Keratinocyte (primary cell): ENCODE data around the gene EBF4. TPM values are rescaled to one million over a fixed set of nuclear protein-coding genes. Genes with fewer than 3 reads are reported as not detected.

ENCODE experiments used
- DNase-seq: peaks from one replicate; pipeline ENCODE4 v3.0.0-alpha.2; 2011; ENCODE audit warnings: low read depth, missing footprints, low spot score
- FAIRE-seq: peaks from 2 replicates; lab custom pipeline; 2011; peaks lifted over from hg19 to GRCh38; lab: Jason Lieb, UNC
- H2AFZ ChIP-seq: 2 replicates; pipeline ENCODE4 v1.6.0; 2012; ENCODE audit warnings: low read length, control low read depth, inconsistent platforms; ENCODE audit not compliant: control insufficient read depth
- H3K27ac ChIP-seq: 2 replicates; pipeline ENCODE4 v1.5.1; 2011; ENCODE audit warnings: low read length; ENCODE audit not compliant: control insufficient read depth, insufficient read depth
- H3K27me3 ChIP-seq: 3 replicates; pipeline ENCODE4 v1.6.0; 2011; ENCODE audit warnings: low read length; ENCODE audit not compliant: control insufficient read depth, insufficient read depth; ENCODE audit errors: extremely low read depth
- H3K36me3 ChIP-seq, 2 experiments: 2 replicates in 1 of 2; 3 replicates in 1 of 2; pipeline ENCODE4 v1.5.1; 2011; ENCODE audit warnings: low read length in 2 of 2, mild to moderate bottlenecking in 1 of 2; ENCODE audit not compliant: control insufficient read depth in 2 of 2, insufficient read depth in 2 of 2; ENCODE audit errors: extremely low read depth in 1 of 2
- H3K4me1 ChIP-seq: 3 replicates; pipeline ENCODE4 v1.5.1; 2011; ENCODE audit warnings: low read length; ENCODE audit not compliant: control insufficient read depth, insufficient read depth; ENCODE audit errors: extremely low read depth
- H3K4me2 ChIP-seq: 3 replicates; pipeline ENCODE4 v1.6.0; 2011; ENCODE audit warnings: low read depth, low read length; ENCODE audit not compliant: control insufficient read depth, insufficient read depth; ENCODE audit errors: extremely low read depth
- H3K4me3 ChIP-seq, 3 experiments: fragments of 200-600 bp in 1 of 3; sonication (generic) in 1 of 3; 2 replicates in 2 of 3; 3 replicates in 1 of 3; pipeline ENCODE4 v1.5.1; 2011 to 2016; ENCODE audit warnings: low read length in 3 of 3, mild to moderate bottlenecking in 3 of 3, control low read depth in 2 of 3, inconsistent platforms in 1 of 3, low read depth in 1 of 3, mixed read lengths in 1 of 3, mixed run types in 1 of 3, moderate library complexity in 1 of 3; ENCODE audit not compliant: control insufficient read depth in 2 of 3, insufficient read depth in 2 of 3; ENCODE audit errors: extremely low read depth in 1 of 3
- H3K79me2 ChIP-seq: 2 replicates; pipeline ENCODE4 v1.6.0; 2012; ENCODE audit warnings: low read length; ENCODE audit not compliant: control insufficient read depth, insufficient read depth
- H3K9ac ChIP-seq: 3 replicates; pipeline ENCODE4 v1.6.0; 2011; ENCODE audit warnings: low read length; ENCODE audit not compliant: control insufficient read depth, insufficient read depth; ENCODE audit errors: extremely low read depth
- H3K9me1 ChIP-seq: 3 replicates; pipeline ENCODE4 v1.6.0; 2011; ENCODE audit warnings: low read length; ENCODE audit not compliant: control insufficient read depth, insufficient read depth; ENCODE audit errors: extremely low read depth
- H3K9me3 ChIP-seq: 2 replicates; pipeline ENCODE4 v1.5.1; 2012; ENCODE audit warnings: low read depth, low read length; ENCODE audit not compliant: control insufficient read depth
- H4K20me1 ChIP-seq: 3 replicates; pipeline ENCODE4 v1.6.0; 2011; ENCODE audit warnings: low read length; ENCODE audit not compliant: control insufficient read depth, insufficient read depth; ENCODE audit errors: extremely low read depth
- CTCF ChIP-seq, 3 experiments: IDR thresholded peaks in 1 of 3; conservative IDR thresholded peaks in 1 of 3; optimal IDR thresholded peaks in 1 of 3; 2 replicates in 2 of 3; 3 replicates in 1 of 3; pipeline versions ENCODE3 to v1.5.1; 2011; ENCODE audit warnings: low read length in 3 of 3, mild to moderate bottlenecking in 3 of 3, moderate library complexity in 2 of 3, control low read depth in 1 of 3, inconsistent platforms in 1 of 3; ENCODE audit not compliant: insufficient read depth in 2 of 3; ENCODE audit errors: extremely low read depth in 1 of 3
- EZH2 ChIP-seq: IDR thresholded peaks from one replicate; pipeline ENCODE4 v1.6.1; 2012; ENCODE audit warnings: inconsistent platforms, mild to moderate bottlenecking, low read length, moderate library complexity
- dilution Hi-C: fragments of 300-500 bp; cut with MboI; formaldehyde crosslinking; loops from one replicate; pipeline ENCODE4 v1.7.0; 2020; ENCODE audit warnings: low sequenced_read_pairs; ENCODE audit not compliant: extremely low pct_ligation_motif_present
- polyA plus RNA-seq, 5 experiments: library from polyadenylated mRNA; depleted of rRNA in 3 of 5; stranded (reverse) in 3 of 5; stranded (forward) in 1 of 5; unstranded in 1 of 5; fragments of >200 nt; gene quantifications; 1 replicate in 1 of 5; 2 replicates in 3 of 5; 3 replicates in 1 of 5; pipeline versions ENCODE4 v1.2.1 to v1.2.3, GENCODE V29; 2011 to 2012; ENCODE audit warnings: missing spikeins in 2 of 5, low read depth in 1 of 5, low replicate concordance in 1 of 5

EBF4 gene
- polyA plus RNA-seq, 1 donor (not counting 4 experiments of a cell fraction or from before 2014, with no cell fraction given): not detected

- DNase-seq: no peak
- Histone ChIP-seq H2AFZ (peak overlapping the region; percentile 5), H3K9me3 (no peaks in the 10 kb centered on the region), H3K4me3 (peak overlapping the region in 2 of 3 experiments; percentile 18 to 49), H3K4me1 (no peaks in the 10 kb centered on the region), H3K27ac (no peak overlapping the region), H3K4me2 (peak overlapping the region; percentile 51), H3K27me3 (peaks cover 84% of the 10 kb centered on the region), H3K79me2 (no peaks in the 10 kb centered on the region), H3K9me1 (no peaks in the 10 kb centered on the region), H3K9ac (no peak overlapping the region), H4K20me1 (no peaks in the 10 kb centered on the region), H3K36me3 (no peaks in the 10 kb centered on the region)
- dilution Hi-C loops: no loop called here
- FAIRE-seq: no peak
- TF ChIP-seq EZH2 (peak; percentile 76), CTCF (optimal IDR thresholded peaks at IDR 0.05 in 1 of 3, IDR thresholded peaks at IDR 0.05 in 1 of 3, conservative IDR thresholded peaks at IDR 0.05 in 1 of 3; ENCODE audit: extremely low read depth in 1 of 3, insufficient read depth in 2 of 3, low read length in 3 of 3) (peak; percentile 53 to 86 (median 72))
Observed at GRCh38 chr20:2752567-2753460, 60.2 kb downstream of the EBF4 start.

GRCh38 chr20:2753461-2754040 is 61.0 kb downstream of the EBF4 start:
- Histone ChIP-seq H3K9me3 (no peaks in the 10 kb centered on the region), H3K36me3 (no peaks in the 10 kb centered on the region), H3K4me1 (no peaks in the 10 kb centered on the region), H3K9me1 (no peaks in the 10 kb centered on the region), H4K20me1 (no peaks in the 10 kb centered on the region), H3K79me2 (no peaks in the 10 kb centered on the region), H3K9ac (no peak overlapping the region), H3K27me3 (peaks cover 77% of the 10 kb centered on the region), H3K27ac (no peak overlapping the region), H3K4me2 (no peak overlapping the region), H3K4me3 (no peak overlapping the region), H2AFZ (no peak overlapping the region)
- dilution Hi-C loops: no loop called here
- FAIRE-seq (no peak), DNase-seq (no peak)
- TF ChIP-seq EZH2: no peak
- TF ChIP-seq CTCF (optimal IDR thresholded peaks at IDR 0.05 in 1 of 3, IDR thresholded peaks at IDR 0.05 in 1 of 3, conservative IDR thresholded peaks at IDR 0.05 in 1 of 3; ENCODE audit: extremely low read depth in 1 of 3, insufficient read depth in 2 of 3, low read length in 3 of 3): no peak
